Measurements from ENCODE around the gene GRIK1.

Gene GRIK1

GRCh38 chr21:29851611-29852010 lies 88.2 kb downstream of the GRIK1 start:
- Histone ChIP-seq H3K36me3 (ENCODE audit: control insufficient read depth in 5 of 5, insufficient read depth in 5 of 5, low read length in 5 of 5) (no peaks in the 10 kb centered on the region), H3K27me3 (ENCODE audit: control insufficient read depth in 5 of 5, insufficient read depth in 4 of 5, low read length in 5 of 5) (no peaks in the 10 kb centered on the region), H3K9ac (ENCODE audit: low read length in 5 of 5) (no peak overlapping the region), H3K4me3 (ENCODE audit: low read depth in 1 of 5, low read length in 5 of 5) (no peak overlapping the region), H3K9me3 (ENCODE audit: control insufficient read depth in 5 of 5, low read length in 5 of 5) (no peaks in the 10 kb centered on the region), H3K27ac (ENCODE audit: low read depth, low read length) (no peak overlapping the region), H3K4me1 (ENCODE audit: control insufficient read depth in 5 of 5, insufficient read depth in 5 of 5, low read length in 5 of 5) (no peaks in the 10 kb centered on the region)

- Histone ChIP-seq H3K27me3 (ENCODE audit: control insufficient read depth in 5 of 5, insufficient read depth in 4 of 5, low read length in 5 of 5) (no peaks in the 10 kb centered on the region), H3K4me1 (ENCODE audit: control insufficient read depth in 5 of 5, insufficient read depth in 5 of 5, low read length in 5 of 5) (no peaks in the 10 kb centered on the region), H3K27ac (ENCODE audit: low read depth, low read length) (no peak overlapping the region), H3K4me3 (ENCODE audit: low read depth in 1 of 5, low read length in 5 of 5) (no peak overlapping the region), H3K9me3 (ENCODE audit: control insufficient read depth in 5 of 5, low read length in 5 of 5) (no peaks in the 10 kb centered on the region), H3K9ac (ENCODE audit: low read length in 5 of 5) (no peak overlapping the region), H3K36me3 (ENCODE audit: control insufficient read depth in 5 of 5, insufficient read depth in 5 of 5, low read length in 5 of 5) (no peaks in the 10 kb centered on the region)
Observed at GRCh38 chr21:29849735-29850176, 90.0 kb downstream of the GRIK1 start.

GRCh38 chr21:29843804-29844203 lies 96.0 kb downstream of the GRIK1 start:
- Histone ChIP-seq H3K36me3 (ENCODE audit: control insufficient read depth in 5 of 5, insufficient read depth in 5 of 5, low read length in 5 of 5) (no peaks in the 10 kb centered on the region), H3K4me1 (ENCODE audit: control insufficient read depth in 5 of 5, insufficient read depth in 5 of 5, low read length in 5 of 5) (no peaks in the 10 kb centered on the region), H3K27me3 (ENCODE audit: control insufficient read depth in 5 of 5, insufficient read depth in 4 of 5, low read length in 5 of 5) (no peaks in the 10 kb centered on the region), H3K27ac (ENCODE audit: low read depth, low read length) (no peak overlapping the region), H3K9ac (ENCODE audit: low read length in 5 of 5) (no peak overlapping the region), H3K4me3 (ENCODE audit: low read depth in 1 of 5, low read length in 5 of 5) (no peak overlapping the region), H3K9me3 (ENCODE audit: control insufficient read depth in 5 of 5, low read length in 5 of 5) (no peaks in the 10 kb centered on the region)

- Histone ChIP-seq H3K4me3 (ENCODE audit: low read depth in 1 of 5, low read length in 5 of 5) (no peak overlapping the region), H3K36me3 (ENCODE audit: control insufficient read depth in 5 of 5, insufficient read depth in 5 of 5, low read length in 5 of 5) (no peaks in the 10 kb centered on the region), H3K27ac (ENCODE audit: low read depth, low read length) (no peak overlapping the region), H3K9ac (ENCODE audit: low read length in 5 of 5) (no peak overlapping the region), H3K4me1 (ENCODE audit: control insufficient read depth in 5 of 5, insufficient read depth in 5 of 5, low read length in 5 of 5) (no peaks in the 10 kb centered on the region), H3K27me3 (ENCODE audit: control insufficient read depth in 5 of 5, insufficient read depth in 4 of 5, low read length in 5 of 5) (no peaks in the 10 kb centered on the region), H3K9me3 (ENCODE audit: control insufficient read depth in 5 of 5, low read length in 5 of 5) (peaks cover 0 to 14% (median 5%) of the 10 kb centered on the region in 5 donors)
Observed at GRCh38 chr21:29834617-29835016, 105.2 kb downstream of the GRIK1 start.

GRCh38 chr21:29832217-29832616 lies 107.6 kb downstream of the GRIK1 start:
- Histone ChIP-seq H3K9me3 (ENCODE audit: control insufficient read depth in 5 of 5, low read length in 5 of 5) (peaks cover 2 to 21% (median 13%) of the 10 kb centered on the region in 5 donors), H3K27ac (ENCODE audit: low read depth, low read length) (no peak overlapping the region), H3K4me1 (ENCODE audit: control insufficient read depth in 5 of 5, insufficient read depth in 5 of 5, low read length in 5 of 5) (no peaks in the 10 kb centered on the region), H3K27me3 (ENCODE audit: control insufficient read depth in 5 of 5, insufficient read depth in 4 of 5, low read length in 5 of 5) (no peaks in the 10 kb centered on the region), H3K36me3 (ENCODE audit: control insufficient read depth in 5 of 5, insufficient read depth in 5 of 5, low read length in 5 of 5) (no peaks in the 10 kb centered on the region), H3K9ac (ENCODE audit: low read length in 5 of 5) (no peak overlapping the region), H3K4me3 (ENCODE audit: low read depth in 1 of 5, low read length in 5 of 5) (no peak overlapping the region)

- no peaks in the 10 kb centered on the region for H3K27me3 ChIP-seq (ENCODE audit: control insufficient read depth in 5 of 5, insufficient read depth in 4 of 5, low read length in 5 of 5)
- H3K9me3 ChIP-seq (ENCODE audit: control insufficient read depth in 5 of 5, low read length in 5 of 5), result peaks cover 2 to 21% (median 13%) of the 10 kb centered on the region in 5 donors
- no peak overlapping the region for H3K4me3 ChIP-seq (ENCODE audit: low read depth in 1 of 5, low read length in 5 of 5)
- H3K36me3 ChIP-seq (ENCODE audit: control insufficient read depth in 5 of 5, insufficient read depth in 5 of 5, low read length in 5 of 5), result no peaks in the 10 kb centered on the region
- H3K4me1 ChIP-seq (ENCODE audit: control insufficient read depth in 5 of 5, insufficient read depth in 5 of 5, low read length in 5 of 5), result no peaks in the 10 kb centered on the region
- no peak overlapping the region for H3K27ac ChIP-seq (ENCODE audit: low read depth, low read length)
- H3K9ac ChIP-seq (ENCODE audit: low read length in 5 of 5), result no peak overlapping the region
Observed at GRCh38 chr21:29829564-29830275, 110.1 kb downstream of the GRIK1 start.

GRCh38 chr21:29827647-29828046 lies 112.1 kb downstream of the GRIK1 start:
- H3K27ac ChIP-seq (ENCODE audit: low read depth, low read length), result no peak overlapping the region
- H3K4me1 ChIP-seq (ENCODE audit: control insufficient read depth in 5 of 5, insufficient read depth in 5 of 5, low read length in 5 of 5), result no peaks in the 10 kb centered on the region
- no peaks in the 10 kb centered on the region for H3K27me3 ChIP-seq (ENCODE audit: control insufficient read depth in 5 of 5, insufficient read depth in 4 of 5, low read length in 5 of 5)
- H3K4me3 ChIP-seq (ENCODE audit: low read depth in 1 of 5, low read length in 5 of 5), result no peak overlapping the region
- no peaks in the 10 kb centered on the region for H3K36me3 ChIP-seq (ENCODE audit: control insufficient read depth in 5 of 5, insufficient read depth in 5 of 5, low read length in 5 of 5)
- H3K9me3 ChIP-seq (ENCODE audit: control insufficient read depth in 5 of 5, low read length in 5 of 5), result peaks cover 2 to 19% (median 8%) of the 10 kb centered on the region in 5 donors
- H3K9ac ChIP-seq (ENCODE audit: low read length in 5 of 5), result no peak overlapping the region

- H3K9me3 ChIP-seq (ENCODE audit: control insufficient read depth in 5 of 5, low read length in 5 of 5), result peaks cover 2 to 15% (median 6%) of the 10 kb centered on the region in 5 donors
- H3K27ac ChIP-seq (ENCODE audit: low read depth, low read length), result no peak overlapping the region
- H3K9ac ChIP-seq (ENCODE audit: low read length in 5 of 5), result no peak overlapping the region
- H3K27me3 ChIP-seq (ENCODE audit: control insufficient read depth in 5 of 5, insufficient read depth in 4 of 5, low read length in 5 of 5), result no peaks in the 10 kb centered on the region
- H3K4me1 ChIP-seq (ENCODE audit: control insufficient read depth in 5 of 5, insufficient read depth in 5 of 5, low read length in 5 of 5), result no peaks in the 10 kb centered on the region
- no peak overlapping the region for H3K4me3 ChIP-seq (ENCODE audit: low read depth in 1 of 5, low read length in 5 of 5)
- no peaks in the 10 kb centered on the region for H3K36me3 ChIP-seq (ENCODE audit: control insufficient read depth in 5 of 5, insufficient read depth in 5 of 5, low read length in 5 of 5)
Observed at GRCh38 chr21:29827236-29827635, 112.6 kb downstream of the GRIK1 start.

GRCh38 chr21:29826386-29826785 lies 113.4 kb downstream of the GRIK1 start:
- Histone ChIP-seq H3K4me1 (ENCODE audit: control insufficient read depth in 5 of 5, insufficient read depth in 5 of 5, low read length in 5 of 5) (no peaks in the 10 kb centered on the region), H3K36me3 (ENCODE audit: control insufficient read depth in 5 of 5, insufficient read depth in 5 of 5, low read length in 5 of 5) (no peaks in the 10 kb centered on the region), H3K27ac (ENCODE audit: low read depth, low read length) (no peak overlapping the region), H3K4me3 (ENCODE audit: low read depth in 1 of 5, low read length in 5 of 5) (no peak overlapping the region), H3K9me3 (ENCODE audit: control insufficient read depth in 5 of 5, low read length in 5 of 5) (peaks cover 0 to 10% (median 4%) of the 10 kb centered on the region in 5 donors), H3K9ac (ENCODE audit: low read length in 5 of 5) (no peak overlapping the region), H3K27me3 (ENCODE audit: control insufficient read depth in 5 of 5, insufficient read depth in 4 of 5, low read length in 5 of 5) (no peaks in the 10 kb centered on the region)

GRCh38 chr21:29825936-29826335 lies 113.9 kb downstream of the GRIK1 start:
- Histone ChIP-seq H3K9ac (ENCODE audit: low read length in 5 of 5) (no peak overlapping the region), H3K27me3 (ENCODE audit: control insufficient read depth in 5 of 5, insufficient read depth in 4 of 5, low read length in 5 of 5) (no peaks in the 10 kb centered on the region), H3K4me3 (ENCODE audit: low read depth in 1 of 5, low read length in 5 of 5) (no peak overlapping the region), H3K9me3 (ENCODE audit: control insufficient read depth in 5 of 5, low read length in 5 of 5) (peaks cover 0 to 10% (median 4%) of the 10 kb centered on the region in 5 donors), H3K4me1 (ENCODE audit: control insufficient read depth in 5 of 5, insufficient read depth in 5 of 5, low read length in 5 of 5) (no peaks in the 10 kb centered on the region), H3K36me3 (ENCODE audit: control insufficient read depth in 5 of 5, insufficient read depth in 5 of 5, low read length in 5 of 5) (no peaks in the 10 kb centered on the region), H3K27ac (ENCODE audit: low read depth, low read length) (no peak overlapping the region)

Data from subcutaneous abdominal adipose tissue (tissue), 5 donors.